ENCODE measurements around the gene PPDPF.
"Not testable (repeated sequence)": the region's sequence is repeated elsewhere in the genome, so short reads cannot be mapped to it uniquely, and the experiment has no call there.

Gene PPDPF, protein sequence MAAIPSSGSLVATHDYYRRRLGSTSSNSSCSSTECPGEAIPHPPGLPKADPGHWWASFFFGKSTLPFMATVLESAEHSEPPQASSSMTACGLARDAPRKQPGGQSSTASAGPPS

DNA sequence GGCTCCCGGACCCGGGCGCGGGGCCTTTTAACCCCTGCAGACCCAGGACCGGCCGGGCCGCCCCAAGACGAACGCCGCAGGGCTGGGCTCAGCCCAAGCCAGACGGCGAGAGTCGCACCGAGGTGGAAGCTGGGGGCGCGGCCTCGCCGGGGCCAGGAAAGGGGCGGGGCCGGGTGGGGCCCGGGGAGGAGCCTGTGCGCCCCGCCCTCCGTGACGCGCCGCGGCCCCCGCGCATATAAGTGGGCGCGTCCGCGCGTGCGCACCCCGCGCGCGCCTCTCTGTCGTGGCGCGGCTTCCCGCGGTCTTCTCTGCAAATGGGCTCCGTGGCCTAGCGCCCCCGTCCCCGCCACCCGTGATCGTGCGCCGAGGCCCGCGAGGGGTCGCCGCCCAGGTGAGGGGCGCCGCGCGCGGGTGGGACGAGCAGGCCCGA is at the start of gene PPDPF:
PPDPF (plus strand) TSS at position 262 of the 430 bp plus-strand sequence. CDS start 544 bp downstream, outside the sequence.
- DNase-seq: peak; percentile 62 to 93

DNA sequence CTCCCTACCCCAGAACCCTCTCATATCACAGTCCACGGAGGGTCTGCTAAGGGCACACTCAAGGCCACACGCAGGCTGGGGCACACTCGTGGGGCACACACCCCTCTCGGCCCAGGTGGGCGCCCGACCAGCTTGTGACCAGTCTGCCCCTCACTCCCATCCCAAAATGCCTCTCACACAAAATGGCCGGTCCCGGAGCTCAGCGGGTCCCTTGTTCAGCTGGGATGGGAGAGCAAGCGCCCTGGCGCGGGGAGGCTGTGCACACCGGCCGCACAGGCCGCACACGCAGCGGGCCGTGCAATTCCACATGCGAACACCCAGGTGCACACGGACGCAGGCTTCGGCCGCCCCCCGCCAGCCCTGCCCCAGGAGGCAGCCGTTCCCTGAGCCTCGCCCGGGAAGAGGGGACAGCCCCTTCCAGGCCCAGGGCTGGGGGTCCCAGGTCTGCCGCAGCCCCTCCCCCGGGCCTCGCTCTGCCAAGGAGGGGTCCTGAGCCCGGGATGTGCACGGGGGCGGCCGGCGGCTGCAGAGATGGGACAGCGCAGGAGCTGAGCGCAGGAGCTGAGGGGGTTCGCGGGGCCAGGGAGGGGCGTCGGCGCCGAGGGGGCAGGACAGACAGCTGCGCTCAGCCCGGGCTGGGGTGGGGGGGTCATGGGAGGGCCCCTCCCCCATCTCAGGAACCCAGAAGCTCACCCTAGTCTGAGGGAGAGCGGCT is 49.4 kb upstream of the PPDPF start:
- DNase-seq: peak in 1 of 2 experiments; percentile 51

DNA sequence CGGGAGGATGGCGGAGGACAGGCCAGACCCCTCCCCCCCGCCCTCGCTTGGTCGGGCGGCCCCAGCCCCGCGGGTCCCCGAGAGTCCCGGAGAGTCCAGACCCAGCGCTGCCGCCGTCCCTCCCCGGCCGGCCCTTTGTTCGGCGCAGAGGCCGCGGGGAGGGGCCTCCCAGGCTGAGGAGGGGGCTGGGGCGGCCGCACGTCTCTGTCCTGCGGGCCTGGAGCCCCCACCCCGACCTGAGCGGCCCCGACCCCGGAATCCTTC is 48.9 kb upstream of the PPDPF start:
- DNase-seq: no peak

DNA sequence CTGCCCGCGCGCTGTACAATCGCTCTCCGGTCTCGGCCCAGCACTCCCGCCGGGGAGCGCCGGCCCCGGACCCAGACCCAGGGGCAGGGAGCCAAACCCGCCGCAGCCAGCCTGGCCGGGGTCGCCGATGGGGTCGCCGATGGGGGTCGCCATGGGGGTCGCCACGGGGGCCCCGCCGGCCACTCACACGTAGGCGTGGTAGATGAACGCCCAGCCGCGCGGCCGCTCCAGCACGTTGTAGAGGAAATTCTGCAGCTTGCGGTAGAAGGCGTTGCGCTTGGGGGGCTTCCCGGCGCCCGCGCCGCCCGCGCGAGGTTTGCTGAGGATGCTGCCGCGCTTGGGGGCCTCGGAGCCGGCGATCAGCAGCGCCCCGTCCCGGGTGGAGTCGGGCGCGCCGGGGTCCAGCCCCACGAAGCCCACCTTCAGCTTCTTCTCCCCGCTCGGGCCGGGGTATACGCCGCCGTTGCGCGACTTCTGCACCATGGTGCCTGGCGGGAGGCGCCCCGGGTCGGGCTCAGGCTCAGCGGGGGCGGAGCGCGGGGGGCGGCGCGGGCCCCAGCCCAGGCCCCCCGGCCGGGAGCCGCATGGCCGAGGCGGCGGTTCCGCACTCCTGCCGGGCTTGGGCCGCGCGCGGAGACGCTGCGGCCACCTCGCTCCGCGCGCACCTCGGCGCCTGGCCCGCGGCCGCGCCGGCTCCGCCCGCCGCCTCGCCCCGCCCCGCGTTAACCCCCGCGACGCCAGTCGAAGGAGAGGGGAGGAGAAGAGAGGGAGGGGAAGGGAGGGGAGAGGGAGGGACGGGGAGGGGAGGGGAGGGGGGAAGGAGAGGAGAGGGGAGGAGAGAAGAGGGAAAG is 48.4 kb upstream of the PPDPF start, which contains the start of gene KCNQ2:
KCNQ2 (minus strand) TSS at position 675 of the 851 bp plus-strand sequence; CDS start at position 483, 192 bp downstream.
- peak; percentile 50 to 75 for DNase-seq

DNA sequence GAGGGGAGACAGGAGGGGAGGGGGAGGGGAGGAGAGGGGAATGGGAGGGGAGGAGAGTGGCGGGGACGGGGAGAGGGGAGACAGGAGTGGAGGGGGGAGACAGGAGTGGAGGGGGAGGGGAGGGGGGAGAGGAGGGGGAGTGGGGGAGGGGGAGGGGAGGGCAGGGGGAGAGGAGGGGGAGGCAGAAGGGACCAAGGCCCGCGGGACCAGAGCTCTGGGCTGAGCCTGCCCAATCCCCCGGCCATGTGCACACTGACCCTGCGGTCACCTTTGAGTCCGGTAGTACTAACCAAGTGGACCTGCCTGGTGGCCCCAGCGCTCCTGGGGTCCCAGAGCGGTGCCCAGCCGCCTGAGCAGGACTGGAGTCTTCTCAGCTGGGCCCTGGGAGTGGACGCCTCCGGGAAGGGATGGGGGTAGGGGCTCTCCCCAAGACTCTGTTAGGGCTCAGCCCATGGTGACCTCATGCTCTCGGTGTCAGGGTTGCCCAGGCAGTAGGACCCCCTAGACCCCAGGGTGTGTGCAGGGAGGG is 47.6 kb upstream of the PPDPF start:
- no peak for DNase-seq

DNA sequence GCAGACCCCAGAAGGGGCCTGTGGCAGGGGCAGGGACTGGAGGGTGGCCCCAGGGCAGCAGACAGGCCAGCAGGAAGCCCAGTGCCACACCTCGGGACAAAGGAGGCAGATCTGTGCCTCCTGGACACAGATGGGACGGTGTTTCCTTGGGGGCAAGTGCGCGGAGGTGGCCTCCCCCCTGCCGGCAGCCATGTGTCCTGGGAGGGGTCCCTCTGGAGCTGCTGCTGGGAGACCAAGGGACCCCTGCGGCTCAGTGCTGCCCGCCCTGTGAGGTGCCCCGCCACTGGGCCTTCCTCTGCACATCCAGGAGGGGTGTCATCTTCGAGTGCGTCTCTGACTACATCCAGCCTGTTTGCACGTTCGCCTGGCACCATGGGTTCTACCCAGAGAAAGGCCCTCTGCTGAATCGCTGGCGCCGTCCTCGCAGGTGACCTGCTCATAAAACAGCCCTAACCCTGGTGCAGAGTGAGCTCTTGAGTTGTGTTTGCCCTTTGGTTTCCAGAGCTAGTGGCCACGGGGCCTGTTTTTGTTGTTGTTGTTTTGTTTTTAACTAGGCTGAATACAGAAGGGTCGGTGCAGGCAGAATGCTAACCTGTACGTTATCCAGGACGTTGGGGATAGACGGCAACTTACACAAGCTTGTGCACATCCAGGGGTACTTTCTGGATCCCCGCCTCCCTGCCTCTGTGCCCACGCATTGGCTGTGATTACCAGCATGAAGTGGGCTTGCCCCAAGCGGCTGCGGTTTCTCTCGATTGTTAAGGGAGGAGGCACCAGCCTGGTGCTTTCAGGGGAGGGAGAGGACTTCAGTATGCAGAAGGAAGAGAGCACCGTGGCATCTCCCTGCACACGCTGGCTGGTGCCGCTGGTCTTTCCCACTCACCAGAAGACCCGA is 46.8 kb upstream of the PPDPF start:
- no peak for DNase-seq

DNA sequence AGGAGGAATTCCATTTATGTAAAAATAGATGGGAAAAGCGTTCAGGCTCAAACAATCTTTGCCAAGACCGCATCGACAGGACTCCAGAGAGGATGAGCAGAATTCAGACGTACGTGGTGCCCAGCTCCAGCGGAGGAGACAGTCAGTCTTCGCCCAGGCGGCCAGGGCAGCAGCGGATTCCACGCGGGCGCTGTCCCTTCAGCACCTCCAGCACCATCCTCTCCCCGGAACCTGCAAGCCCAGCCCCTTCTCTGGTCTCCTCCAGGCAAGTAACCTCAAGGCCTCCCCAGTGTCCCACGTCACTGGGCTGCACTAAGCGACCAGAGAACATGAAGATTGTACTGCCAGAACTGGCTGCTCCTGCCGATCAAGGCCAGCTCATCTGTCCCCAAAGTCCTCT is 45.4 kb upstream of the PPDPF start:
- DNase-seq: no peak

DNA sequence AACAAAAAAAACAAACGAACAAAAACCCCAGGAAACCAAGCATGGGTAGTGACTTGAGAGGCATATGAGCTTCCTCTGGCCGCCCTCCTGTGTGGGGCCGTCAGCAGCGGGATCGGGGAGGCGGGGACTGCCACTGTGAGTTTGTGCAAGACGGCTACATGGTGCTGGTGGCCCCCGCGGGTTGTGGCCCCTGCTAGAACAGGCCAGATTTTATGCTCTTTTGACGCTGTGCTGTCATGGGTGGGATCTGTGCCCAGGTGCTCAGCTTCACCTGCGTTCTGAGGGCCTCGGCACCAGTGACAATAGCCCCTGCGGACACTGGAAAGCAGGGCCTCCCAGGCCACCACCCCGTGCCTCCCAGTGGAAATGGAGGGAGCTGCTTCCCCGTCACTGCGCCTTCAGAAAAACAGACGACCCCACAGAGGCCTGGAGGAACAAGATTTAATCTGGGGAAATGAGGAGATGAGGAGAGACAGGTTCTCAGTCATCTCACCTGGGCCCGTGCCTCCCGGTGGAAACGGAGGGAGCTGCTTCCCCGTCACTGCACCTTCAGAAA is 43.4 kb upstream of the PPDPF start:
- DNase-seq: no peak

DNA sequence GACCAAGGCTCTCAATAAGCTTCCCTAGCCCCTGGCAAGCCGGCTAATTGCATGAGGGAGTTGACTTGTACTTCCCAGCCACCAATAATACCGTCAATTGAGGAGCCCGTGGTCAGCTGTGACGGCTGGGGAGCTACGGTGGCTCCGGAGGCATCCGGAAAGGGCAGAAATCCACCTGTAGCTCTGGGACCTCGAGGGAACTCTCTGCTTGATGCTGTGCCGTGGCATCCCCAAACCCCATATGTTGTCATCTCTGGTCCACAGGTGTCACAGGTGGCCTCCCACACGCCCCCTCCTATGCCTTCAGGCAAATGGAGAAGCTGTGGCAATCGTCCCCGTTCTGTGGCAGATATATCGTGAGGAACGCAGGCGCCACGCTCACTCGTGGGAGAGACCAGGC is 42.6 kb upstream of the PPDPF start:
- no peak for DNase-seq

DNA sequence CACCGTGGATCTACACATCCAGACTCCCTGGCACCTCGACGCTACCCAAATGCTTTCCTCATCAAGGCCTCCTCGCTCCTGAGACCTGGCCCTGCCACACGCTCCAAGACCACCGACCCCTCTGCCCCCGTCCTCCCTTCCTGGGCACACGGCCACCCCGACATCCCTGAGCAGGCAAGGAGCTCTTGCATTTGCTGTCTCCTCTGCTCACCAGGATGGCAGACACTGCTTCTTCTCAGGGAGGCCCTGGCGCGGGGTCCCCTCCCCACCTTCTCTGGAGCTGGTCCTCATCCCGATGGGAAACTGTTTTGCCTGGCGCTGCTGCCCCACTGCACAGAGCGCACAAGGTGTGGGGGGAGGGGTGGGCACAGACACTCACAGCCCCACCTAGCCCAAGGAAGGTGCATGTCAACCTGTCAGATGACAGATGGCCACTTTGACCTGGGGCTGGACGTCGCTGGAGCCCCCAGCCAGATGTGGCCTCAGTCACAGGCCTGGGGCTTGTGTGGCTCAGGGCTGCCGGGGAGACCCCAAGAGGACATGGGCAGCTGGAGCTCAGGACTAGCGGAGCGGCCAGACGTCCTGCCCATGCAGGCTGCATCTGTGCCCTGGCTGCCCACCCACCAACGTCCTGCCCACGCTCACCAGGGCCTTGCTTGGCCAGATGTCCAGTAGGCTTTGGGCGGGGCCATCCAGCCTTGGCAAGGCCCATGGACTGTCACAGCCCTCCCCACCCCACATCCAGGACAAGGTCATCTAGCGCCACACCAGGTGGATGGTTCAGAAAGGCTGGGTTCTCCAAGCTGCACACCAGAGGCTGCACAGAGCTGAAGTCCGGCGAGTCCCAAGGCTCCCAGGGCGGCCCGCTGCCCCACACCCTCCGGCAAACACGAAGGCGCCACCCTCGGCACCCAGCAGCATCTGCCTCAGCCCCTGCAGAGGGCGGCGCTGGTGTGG is 41.9 kb upstream of the PPDPF start:
- no peak for DNase-seq

DNA sequence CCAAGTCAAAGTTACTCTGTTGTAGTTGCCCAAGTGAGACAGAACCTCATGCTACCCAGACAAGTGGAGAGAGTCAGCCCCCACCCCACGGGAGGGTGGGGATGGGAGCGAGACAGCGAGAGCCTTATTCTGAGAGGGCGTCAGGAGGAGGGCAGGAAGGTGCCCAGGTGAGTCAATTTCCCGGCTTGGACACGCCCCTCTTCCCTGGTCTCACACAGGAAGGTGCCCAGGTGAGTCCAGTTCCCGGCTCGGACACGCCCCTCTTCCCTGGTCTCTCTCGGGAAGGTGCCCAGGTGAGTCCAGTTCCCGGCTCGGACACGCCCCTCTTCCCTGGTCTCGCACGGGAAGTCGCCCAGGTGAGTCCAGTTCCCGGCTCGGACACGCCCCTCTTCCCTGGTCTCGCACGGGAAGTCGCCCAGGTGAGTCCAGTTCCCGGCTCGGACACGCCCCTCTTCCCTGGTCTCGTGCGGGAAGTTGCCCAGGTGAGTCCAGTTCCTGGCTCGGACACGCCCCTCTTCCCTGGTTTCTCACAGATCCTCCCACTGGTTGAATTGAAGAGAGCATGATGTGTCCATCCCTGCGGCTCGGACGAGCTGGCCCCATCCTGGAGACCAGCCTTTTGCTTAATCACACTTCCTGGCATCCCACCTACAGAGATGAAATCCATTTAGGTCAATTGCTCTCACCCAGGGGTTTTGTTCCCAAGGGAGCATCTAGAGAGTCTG is 40.7 kb upstream of the PPDPF start:
- not testable (repeated sequence) for DNase-seq

DNA sequence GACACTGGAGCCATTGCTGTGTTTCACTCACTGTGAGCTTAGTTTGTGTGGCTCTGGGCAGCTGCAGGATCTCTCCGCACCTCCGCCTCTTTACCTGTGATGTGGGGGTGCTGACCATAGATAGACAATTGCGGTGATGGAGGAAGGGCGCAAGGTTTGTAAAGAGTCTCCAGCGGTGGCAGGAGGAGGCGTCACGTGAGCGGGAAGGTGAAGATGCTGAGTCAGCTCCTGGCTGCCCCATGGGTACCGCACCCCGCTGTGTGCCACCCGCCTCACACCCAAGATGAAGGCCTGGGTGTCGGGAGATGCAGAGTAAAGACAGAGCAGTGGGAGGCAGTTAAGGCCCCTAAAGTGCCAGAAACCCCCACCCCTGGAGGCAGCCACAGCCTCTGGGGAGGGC is 39.1 kb upstream of the PPDPF start:
- DNase-seq: no peak

DNA sequence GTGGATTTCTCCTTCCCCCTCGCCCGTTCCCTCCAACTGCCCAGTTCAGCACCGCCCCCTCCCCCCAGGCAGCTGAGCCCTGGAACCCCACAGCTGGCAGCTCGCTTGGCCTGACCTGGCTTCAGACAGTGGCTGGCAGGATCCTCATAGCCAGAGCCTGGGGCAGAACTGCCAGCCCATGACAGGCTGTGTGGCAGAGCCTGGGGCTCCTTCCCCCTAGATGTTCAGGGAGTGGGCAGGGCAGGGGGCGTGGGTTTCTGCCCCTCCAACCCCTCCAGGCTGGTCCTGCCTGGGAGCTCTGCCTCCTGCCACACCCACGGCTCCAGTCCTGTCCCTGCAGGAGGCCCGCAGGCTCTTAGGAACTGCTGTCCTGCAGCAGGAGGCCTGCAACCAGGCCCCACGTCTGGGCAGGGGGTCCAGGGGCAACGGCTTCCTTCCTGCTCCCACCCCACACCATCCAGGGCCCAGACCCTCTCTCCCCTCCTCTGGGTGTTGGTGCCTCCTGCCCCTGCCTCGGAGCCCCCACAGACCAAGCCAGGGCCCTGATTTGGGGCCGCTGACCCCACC is 38.5 kb upstream of the PPDPF start:
- no peak for DNase-seq

DNA sequence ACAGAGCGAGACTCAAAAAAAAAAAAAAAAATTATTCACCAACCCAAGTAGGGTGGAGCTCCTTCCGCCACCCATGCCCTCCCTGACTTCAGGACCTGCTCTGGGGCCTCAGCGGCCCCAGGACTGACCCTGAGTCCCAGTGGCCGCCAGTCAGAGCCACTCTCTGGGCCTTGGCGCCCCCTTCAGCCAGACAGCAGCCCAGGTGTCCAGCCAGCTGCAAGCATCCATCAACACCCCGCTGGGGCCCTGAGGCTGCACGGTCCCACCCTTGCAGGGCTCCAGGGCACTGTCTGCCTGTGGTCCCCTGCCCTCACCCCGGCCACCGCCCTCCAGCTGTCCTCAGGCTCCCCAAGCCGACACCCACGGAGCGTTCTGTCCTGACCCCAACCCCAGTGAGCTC is 36.7 kb upstream of the PPDPF start:
- no peak for DNase-seq

DNA sequence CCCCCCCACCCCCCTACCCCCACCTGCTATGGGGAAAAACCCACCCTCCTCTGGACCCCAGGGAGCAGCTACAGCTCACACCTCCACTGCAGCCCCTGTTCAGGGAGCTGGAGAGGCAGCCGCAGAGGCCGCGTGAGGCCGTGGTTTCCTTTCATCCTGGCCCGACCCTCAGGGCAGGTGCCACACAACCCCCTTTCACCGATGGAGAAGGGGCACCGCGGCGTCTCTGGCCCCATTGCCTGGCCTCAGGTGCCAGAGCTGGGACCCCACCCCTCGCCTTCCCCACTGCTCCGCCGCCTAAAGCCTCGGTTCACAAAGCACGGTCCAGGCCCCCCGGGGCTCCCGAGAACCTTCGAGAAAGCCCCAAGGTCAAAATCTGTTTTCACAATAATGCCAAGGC is 36.3 kb upstream of the PPDPF start:
- no peak for DNase-seq

DNA sequence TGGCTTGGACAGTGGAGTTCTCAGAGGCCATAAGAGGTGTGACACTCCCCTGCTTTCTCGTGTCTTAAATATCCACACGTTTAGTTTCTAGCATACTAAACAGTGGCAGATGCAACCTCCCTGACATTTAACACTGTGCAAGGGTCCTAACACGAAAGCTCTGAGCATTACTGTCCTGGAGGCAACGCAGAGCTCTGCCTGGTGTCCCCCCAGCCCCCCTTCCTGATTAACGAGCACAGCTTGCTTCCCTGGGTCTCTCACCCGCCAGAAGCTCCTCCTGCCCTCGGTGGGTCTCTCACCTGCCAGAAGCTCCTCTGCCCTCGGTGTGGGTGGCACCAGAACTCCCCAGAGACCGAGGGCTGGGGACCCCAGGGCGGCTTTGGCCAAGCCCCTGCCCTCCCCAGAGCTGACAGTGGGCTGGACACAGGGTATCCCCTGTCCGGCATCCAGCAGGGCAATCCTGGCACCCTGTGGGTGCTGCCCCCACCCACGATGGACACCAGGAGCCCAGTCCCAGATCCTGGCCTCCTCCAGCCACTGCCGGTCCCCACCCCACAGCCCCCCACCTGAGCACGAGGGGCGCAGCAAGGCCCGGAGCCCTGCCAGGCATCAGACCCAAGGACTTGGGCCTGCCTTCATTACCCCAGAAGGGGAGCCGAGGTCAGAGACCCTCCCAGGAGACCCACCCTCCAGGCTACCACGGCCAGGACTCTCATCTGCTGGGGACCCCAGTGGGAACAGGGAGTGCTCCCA is 35.7 kb upstream of the PPDPF start:
- DNase-seq: no peak

DNA sequence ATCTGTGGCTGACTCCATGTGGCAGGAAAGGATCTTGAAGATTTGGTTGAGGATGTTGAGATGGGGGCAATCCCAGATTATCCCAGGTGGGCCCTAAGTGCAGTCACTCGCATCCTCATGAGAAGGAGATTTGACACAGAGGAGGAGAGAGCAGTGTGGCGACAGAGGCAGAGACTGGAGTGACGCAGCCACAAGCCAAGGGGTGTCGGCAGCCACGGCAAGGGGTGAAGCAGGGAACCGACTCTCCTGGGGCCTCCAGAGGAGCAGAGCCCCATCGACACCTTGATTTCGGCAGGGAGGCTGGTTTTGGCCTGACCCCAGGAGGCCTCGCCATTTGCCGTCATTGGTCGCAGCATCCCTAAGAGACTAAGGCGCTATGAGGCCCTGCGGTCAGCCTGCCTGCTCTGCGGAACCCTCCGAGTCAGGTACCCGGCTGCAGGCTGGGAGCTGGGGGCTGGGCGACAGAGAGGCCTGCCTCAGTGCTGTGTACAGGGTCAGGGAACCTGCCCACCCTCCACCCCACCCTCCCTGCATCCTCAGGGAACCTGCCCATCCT is 34.2 kb upstream of the PPDPF start:
- DNase-seq: no peak

DNA sequence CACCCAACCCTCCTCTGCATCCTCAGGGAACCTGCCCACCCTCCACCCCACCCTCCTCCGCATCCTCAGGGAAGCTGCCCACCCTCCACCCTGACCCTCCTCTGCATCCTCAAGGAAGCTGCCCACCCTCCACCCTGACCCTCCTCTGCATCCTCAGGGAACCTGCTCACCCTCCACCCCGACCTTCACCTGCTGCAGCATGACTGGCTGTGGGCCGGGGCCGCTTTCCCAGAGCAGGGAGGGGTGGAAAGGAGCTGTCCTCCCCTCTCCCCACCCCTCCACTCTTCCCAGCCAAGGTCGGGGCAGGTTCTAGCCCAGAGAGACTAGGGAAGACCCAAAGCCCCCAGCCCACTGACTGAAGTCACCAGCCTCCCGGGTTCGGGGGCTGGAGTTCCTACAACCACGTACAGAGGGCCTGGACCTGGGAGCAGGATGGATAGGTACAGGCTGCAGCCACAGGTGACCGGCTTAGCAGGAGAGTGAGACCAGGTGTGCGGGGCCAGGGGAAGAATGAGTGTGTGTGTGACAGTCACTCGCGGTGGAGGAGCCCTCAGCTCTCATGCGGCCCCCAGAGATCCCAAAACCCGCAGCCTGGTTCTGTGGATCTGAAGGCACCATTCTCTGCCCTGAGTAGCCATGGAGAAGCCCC is 33.3 kb upstream of the PPDPF start:
- DNase-seq: no peak

Measured in NCI-H446 (cell line).